SK-N-SH treated with all-trans-retinoic acid at 6 μM for 48 hours (cell line): Measurements from ENCODE around the gene INHBA.

Source experiments
- ATAC-seq: fragments of 200-7000 bp; cut with Tn5 transposase; 3 replicates; pipeline ENCODE4 v1.9.1; 2020; ENCODE audit warnings: mild to moderate bottlenecking, moderate library complexity
- ARNTL ChIP-seq: fragments of 450-650 bp; formaldehyde crosslinking; IDR thresholded peaks from 2 replicates; pipeline ENCODE4 v1.5.0; 2020; ENCODE audit warnings: low read depth, mild to moderate bottlenecking, moderate library complexity, borderline replicate concordance
- BACH2 ChIP-seq: fragments of 250-450 bp; sonication (Bioruptor Pico); IDR thresholded peaks from 2 replicates; pipeline ENCODE4 v1.9.0; 2021; ENCODE audit warnings: mild to moderate bottlenecking, borderline replicate concordance
- CSDC2 ChIP-seq: fragments of 250-450 bp; sonication (Bioruptor Pico); IDR thresholded peaks from 2 replicates; pipeline ENCODE4 v1.5.0; 2020; ENCODE audit warnings: mild to moderate bottlenecking, moderate library complexity
- ESRRG ChIP-seq: fragments of 250-450 bp; sonication (Bioruptor Pico); IDR thresholded peaks from 2 replicates; pipeline ENCODE4 v1.6.1; 2021; ENCODE audit warnings: mild to moderate bottlenecking
- GLIS3 ChIP-seq: fragments of 250-450 bp; sonication (Bioruptor Pico); IDR thresholded peaks from 2 replicates; pipeline ENCODE4 v1.5.0; 2020; ENCODE audit warnings: mild to moderate bottlenecking, moderate library complexity
- ISL1 ChIP-seq: fragments of 250-450 bp; sonication (Bioruptor Pico); IDR thresholded peaks from 2 replicates; pipeline ENCODE4 v2.1.2; 2022; ENCODE audit warnings: mild to moderate bottlenecking, moderate library complexity
- OSR1 ChIP-seq: fragments of 250-450 bp; sonication (Bioruptor Pico); IDR thresholded peaks from 2 replicates; pipeline ENCODE4 v1.8.0; 2022; ENCODE audit warnings: moderate library complexity, mild to moderate bottlenecking, inconsistent platforms
- PPARA ChIP-seq: fragments of 250-450 bp; sonication (Bioruptor Pico); IDR thresholded peaks from 2 replicates; pipeline ENCODE4 v1.5.0; 2020; ENCODE audit warnings: mild to moderate bottlenecking, borderline replicate concordance
- SNAI2 ChIP-seq: fragments of 250-450 bp; sonication (Bioruptor Pico); IDR thresholded peaks from 2 replicates; pipeline ENCODE4 v1.5.0; 2020; ENCODE audit warnings: mild to moderate bottlenecking, moderate library complexity
- TCF4 ChIP-seq: fragments of 250-450 bp; sonication (Bioruptor Pico); IDR thresholded peaks from 2 replicates; pipeline ENCODE4 v1.8.0; 2021; ENCODE audit warnings: mild to moderate bottlenecking, moderate library complexity, borderline replicate concordance
- ZC3H10 ChIP-seq: fragments of 250-450 bp; sonication (Bioruptor Pico); IDR thresholded peaks from 2 replicates; pipeline ENCODE4 v1.5.1; 2021; ENCODE audit warnings: mild to moderate bottlenecking, moderate library complexity
- ZFP3 ChIP-seq: fragments of 250-450 bp; sonication (Bioruptor Pico); IDR thresholded peaks from 2 replicates; pipeline ENCODE4 v1.5.0; 2020; ENCODE audit warnings: mild to moderate bottlenecking, moderate library complexity
- ZNF565 ChIP-seq: fragments of 450-650 bp; formaldehyde crosslinking; conservative IDR thresholded peaks from 2 replicates; pipeline ENCODE4 v1.5.0; 2020; ENCODE audit warnings: low read depth, mild to moderate bottlenecking, moderate library complexity
- ZNF70 ChIP-seq: fragments of 450-650 bp; formaldehyde crosslinking; IDR thresholded peaks from 2 replicates; pipeline ENCODE4 v1.5.0; 2020; ENCODE audit warnings: mild to moderate bottlenecking, moderate library complexity
- TF ChIP-seq, protein P1 (sequence below): fragments of 250-450 bp; sonication (Bioruptor Pico); IDR thresholded peaks from 2 replicates; pipeline ENCODE4 v1.5.0; 2020; ENCODE audit warnings: mild to moderate bottlenecking, moderate library complexity
- TF ChIP-seq, protein P2 (sequence below): fragments of 250-450 bp; sonication (Bioruptor Pico); IDR thresholded peaks from 2 replicates; pipeline ENCODE4 v1.5.1; 2020; ENCODE audit warnings: low read depth, mild to moderate bottlenecking, moderate library complexity
- TF ChIP-seq, protein P3 (sequence below): fragments of 250-450 bp; sonication (Bioruptor Pico); IDR thresholded peaks from 2 replicates; pipeline ENCODE4 v1.8.0; 2021; ENCODE audit warnings: low read depth, mild to moderate bottlenecking, moderate library complexity, borderline replicate concordance
- TF ChIP-seq, protein P4 (sequence below): fragments of 250-450 bp; sonication (Bioruptor Pico); IDR thresholded peaks from 2 replicates; pipeline ENCODE4 v1.5.1; 2021; ENCODE audit warnings: mild to moderate bottlenecking, moderate library complexity
- TF ChIP-seq, protein P5 (sequence below): fragments of 250-450 bp; sonication (Bioruptor Pico); IDR thresholded peaks from 2 replicates; pipeline ENCODE4 v1.8.0; 2020; ENCODE audit warnings: mild to moderate bottlenecking, moderate library complexity, borderline replicate concordance

Gene INHBA

DNA sequence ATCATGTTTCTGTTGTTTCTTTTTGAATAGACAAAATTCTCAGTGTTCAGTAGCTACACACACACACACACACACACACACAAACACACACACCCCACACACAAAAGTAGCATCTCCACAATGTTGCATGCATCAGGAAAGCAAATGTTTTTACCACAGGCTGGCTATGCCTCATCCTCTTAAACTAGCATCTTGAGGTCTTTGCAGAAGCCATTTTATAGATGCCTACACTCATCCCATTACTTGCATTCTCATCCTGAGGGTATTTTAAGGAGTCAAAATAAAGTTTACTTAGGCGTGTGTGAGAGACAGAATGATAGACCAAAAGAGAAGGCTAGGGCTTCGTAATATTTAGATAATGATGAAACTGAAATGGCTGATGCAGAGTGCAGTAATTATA, 7.9 kb upstream of the INHBA start:
- TF ChIP-seq CSDC2 (CRISPR knock-in tag) (no peak), ISL1 (no peak), SNAI2 (no peak), OSR1 (CRISPR knock-in tag) (no peak)
- TF ChIP-seq, protein P1, sequence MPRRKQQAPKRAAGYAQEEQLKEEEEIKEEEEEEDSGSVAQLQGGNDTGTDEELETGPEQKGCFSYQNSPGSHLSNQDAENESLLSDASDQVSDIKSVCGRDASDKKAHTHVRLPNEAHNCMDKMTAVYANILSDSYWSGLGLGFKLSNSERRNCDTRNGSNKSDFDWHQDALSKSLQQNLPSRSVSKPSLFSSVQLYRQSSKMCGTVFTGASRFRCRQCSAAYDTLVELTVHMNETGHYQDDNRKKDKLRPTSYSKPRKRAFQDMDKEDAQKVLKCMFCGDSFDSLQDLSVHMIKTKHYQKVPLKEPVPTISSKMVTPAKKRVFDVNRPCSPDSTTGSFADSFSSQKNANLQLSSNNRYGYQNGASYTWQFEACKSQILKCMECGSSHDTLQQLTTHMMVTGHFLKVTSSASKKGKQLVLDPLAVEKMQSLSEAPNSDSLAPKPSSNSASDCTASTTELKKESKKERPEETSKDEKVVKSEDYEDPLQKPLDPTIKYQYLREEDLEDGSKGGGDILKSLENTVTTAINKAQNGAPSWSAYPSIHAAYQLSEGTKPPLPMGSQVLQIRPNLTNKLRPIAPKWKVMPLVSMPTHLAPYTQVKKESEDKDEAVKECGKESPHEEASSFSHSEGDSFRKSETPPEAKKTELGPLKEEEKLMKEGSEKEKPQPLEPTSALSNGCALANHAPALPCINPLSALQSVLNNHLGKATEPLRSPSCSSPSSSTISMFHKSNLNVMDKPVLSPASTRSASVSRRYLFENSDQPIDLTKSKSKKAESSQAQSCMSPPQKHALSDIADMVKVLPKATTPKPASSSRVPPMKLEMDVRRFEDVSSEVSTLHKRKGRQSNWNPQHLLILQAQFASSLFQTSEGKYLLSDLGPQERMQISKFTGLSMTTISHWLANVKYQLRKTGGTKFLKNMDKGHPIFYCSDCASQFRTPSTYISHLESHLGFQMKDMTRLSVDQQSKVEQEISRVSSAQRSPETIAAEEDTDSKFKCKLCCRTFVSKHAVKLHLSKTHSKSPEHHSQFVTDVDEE (CRISPR knock-in tag), result no peak
- TF ChIP-seq, all 23 proteins: peak for 0
- ATAC-seq, result no peak

DNA sequence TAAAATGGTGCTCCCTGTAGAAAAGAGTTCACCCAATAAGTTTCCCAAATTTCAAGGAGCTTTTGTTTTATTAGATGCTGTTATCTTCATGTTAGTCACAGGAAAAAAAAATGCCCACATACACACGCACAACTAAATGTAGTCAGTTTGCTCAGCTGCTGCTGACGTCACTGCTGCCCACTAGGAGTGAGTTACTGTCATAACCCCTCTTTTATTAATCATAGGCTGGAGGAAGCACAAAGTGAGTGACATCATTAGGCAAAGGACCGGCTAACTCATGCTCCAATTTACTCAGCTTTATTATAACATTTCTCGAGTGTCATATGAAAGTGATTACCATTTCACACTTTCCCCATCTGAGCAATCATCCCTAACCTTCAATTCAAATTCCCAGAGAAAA, 6.7 kb upstream of the INHBA start:
- no peak for ATAC-seq
- no peak for TF ChIP-seq ZC3H10 (CRISPR knock-in tag)
- TF ChIP-seq, protein P2, sequence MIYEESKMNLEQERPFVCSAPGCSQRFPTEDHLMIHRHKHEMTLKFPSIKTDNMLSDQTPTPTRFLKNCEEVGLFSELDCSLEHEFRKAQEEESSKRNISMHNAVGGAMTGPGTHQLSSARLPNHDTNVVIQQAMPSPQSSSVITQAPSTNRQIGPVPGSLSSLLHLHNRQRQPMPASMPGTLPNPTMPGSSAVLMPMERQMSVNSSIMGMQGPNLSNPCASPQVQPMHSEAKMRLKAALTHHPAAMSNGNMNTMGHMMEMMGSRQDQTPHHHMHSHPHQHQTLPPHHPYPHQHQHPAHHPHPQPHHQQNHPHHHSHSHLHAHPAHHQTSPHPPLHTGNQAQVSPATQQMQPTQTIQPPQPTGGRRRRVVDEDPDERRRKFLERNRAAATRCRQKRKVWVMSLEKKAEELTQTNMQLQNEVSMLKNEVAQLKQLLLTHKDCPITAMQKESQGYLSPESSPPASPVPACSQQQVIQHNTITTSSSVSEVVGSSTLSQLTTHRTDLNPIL, result no peak
- no peak for TF ChIP-seq PPARA (CRISPR knock-in tag)
- 0 out of 2 replicates have a peak, but pooled peaks have one; percentile 27 for TF ChIP-seq ISL1
- no peak for TF ChIP-seq ARNTL (CRISPR knock-in tag)
- no peak for TF ChIP-seq ESRRG
- TF ChIP-seq GLIS3 (CRISPR knock-in tag), result no peak
- TF ChIP-seq, protein P3, sequence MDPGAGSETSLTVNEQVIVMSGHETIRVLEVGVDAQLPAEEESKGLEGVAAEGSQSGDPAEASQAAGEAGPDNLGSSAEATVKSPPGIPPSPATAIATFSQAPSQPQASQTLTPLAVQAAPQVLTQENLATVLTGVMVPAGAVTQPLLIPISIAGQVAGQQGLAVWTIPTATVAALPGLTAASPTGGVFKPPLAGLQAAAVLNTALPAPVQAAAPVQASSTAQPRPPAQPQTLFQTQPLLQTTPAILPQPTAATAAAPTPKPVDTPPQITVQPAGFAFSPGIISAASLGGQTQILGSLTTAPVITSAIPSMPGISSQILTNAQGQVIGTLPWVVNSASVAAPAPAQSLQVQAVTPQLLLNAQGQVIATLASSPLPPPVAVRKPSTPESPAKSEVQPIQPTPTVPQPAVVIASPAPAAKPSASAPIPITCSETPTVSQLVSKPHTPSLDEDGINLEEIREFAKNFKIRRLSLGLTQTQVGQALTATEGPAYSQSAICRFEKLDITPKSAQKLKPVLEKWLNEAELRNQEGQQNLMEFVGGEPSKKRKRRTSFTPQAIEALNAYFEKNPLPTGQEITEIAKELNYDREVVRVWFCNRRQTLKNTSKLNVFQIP (CRISPR knock-in tag), result no peak
- no peak for TF ChIP-seq SNAI2
- TF ChIP-seq ZNF565 (CRISPR knock-in tag), result no peak
- TF ChIP-seq, protein P4, sequence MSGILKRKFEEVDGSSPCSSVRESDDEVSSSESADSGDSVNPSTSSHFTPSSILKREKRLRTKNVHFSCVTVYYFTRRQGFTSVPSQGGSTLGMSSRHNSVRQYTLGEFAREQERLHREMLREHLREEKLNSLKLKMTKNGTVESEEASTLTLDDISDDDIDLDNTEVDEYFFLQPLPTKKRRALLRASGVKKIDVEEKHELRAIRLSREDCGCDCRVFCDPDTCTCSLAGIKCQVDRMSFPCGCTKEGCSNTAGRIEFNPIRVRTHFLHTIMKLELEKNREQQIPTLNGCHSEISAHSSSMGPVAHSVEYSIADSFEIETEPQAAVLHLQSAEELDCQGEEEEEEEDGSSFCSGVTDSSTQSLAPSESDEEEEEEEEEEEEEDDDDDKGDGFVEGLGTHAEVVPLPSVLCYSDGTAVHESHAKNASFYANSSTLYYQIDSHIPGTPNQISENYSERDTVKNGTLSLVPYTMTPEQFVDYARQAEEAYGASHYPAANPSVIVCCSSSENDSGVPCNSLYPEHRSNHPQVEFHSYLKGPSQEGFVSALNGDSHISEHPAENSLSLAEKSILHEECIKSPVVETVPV (CRISPR knock-in tag), result no peak
- TF ChIP-seq ZFP3 (CRISPR knock-in tag), result 0 out of 2 replicates have a peak, but pooled peaks have one; percentile 18
- TF ChIP-seq, protein P1 (CRISPR knock-in tag), result no peak
- TF ChIP-seq ZNF70 (CRISPR knock-in tag), result no peak
- TF ChIP-seq, protein P5, sequence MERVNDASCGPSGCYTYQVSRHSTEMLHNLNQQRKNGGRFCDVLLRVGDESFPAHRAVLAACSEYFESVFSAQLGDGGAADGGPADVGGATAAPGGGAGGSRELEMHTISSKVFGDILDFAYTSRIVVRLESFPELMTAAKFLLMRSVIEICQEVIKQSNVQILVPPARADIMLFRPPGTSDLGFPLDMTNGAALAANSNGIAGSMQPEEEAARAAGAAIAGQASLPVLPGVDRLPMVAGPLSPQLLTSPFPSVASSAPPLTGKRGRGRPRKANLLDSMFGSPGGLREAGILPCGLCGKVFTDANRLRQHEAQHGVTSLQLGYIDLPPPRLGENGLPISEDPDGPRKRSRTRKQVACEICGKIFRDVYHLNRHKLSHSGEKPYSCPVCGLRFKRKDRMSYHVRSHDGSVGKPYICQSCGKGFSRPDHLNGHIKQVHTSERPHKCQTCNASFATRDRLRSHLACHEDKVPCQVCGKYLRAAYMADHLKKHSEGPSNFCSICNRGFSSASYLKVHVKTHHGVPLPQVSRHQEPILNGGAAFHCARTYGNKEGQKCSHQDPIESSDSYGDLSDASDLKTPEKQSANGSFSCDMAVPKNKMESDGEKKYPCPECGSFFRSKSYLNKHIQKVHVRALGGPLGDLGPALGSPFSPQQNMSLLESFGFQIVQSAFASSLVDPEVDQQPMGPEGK (CRISPR knock-in tag), result no peak
- no peak for TF ChIP-seq BACH2 (CRISPR knock-in tag)
- TF ChIP-seq TCF4 (CRISPR knock-in tag), result no peak
